Measurements from ENCODE around the gene AKAP7.
A peak's percentile ranks its signal among the peaks of the same experiment; 100 is the strongest.
"Not testable (repeated sequence)": the region's sequence is repeated elsewhere in the genome, so short reads cannot be mapped to it uniquely, and the experiment has no call there.

Gene AKAP7

GRCh38 chr6:131293472-131293911 is 158.2 kb downstream of the AKAP7 start:
- DNase-seq (ENCODE audit: low read depth), result no peak

GRCh38 chr6:131295081-131295480 is 159.8 kb downstream of the AKAP7 start:
- DNase-seq (ENCODE audit: low read depth), result no peak

GRCh38 chr6:131300826-131301225 is 165.6 kb downstream of the AKAP7 start:
- not testable (repeated sequence) for DNase-seq (ENCODE audit: low read depth)

- DNase-seq (ENCODE audit: low read depth), result no peak
Measured at GRCh38 chr6:131303338-131303930, 168.2 kb downstream of the AKAP7 start.

- DNase-seq (ENCODE audit: low read depth), result no peak
Measured at GRCh38 chr6:131305037-131305850, 170.0 kb downstream of the AKAP7 start.

- no peak for DNase-seq (ENCODE audit: low read depth)
Measured at GRCh38 chr6:131309437-131309836, 174.2 kb downstream of the AKAP7 start.

- no peak for DNase-seq (ENCODE audit: low read depth)
Measured at GRCh38 chr6:131314838-131315237, 179.6 kb downstream of the AKAP7 start.

- no peak for DNase-seq (ENCODE audit: low read depth)
Measured at GRCh38 chr6:131316654-131317053, 181.4 kb downstream of the AKAP7 start.

GRCh38 chr6:131317516-131317915 is 182.2 kb downstream of the AKAP7 start:
- peak; percentile 4 for DNase-seq (ENCODE audit: low read depth)

GRCh38 chr6:131321589-131321988 is 186.3 kb downstream of the AKAP7 start:
- no peak for DNase-seq (ENCODE audit: low read depth)

GRCh38 chr6:131322125-131322524 is 186.9 kb downstream of the AKAP7 start:
- DNase-seq (ENCODE audit: low read depth), result no peak

GRCh38 chr6:131325669-131326068 is 190.4 kb downstream of the AKAP7 start:
- DNase-seq (ENCODE audit: low read depth), result not testable (repeated sequence)

- DNase-seq (ENCODE audit: low read depth), result not testable (repeated sequence)
Measured at GRCh38 chr6:131328727-131329126, 193.5 kb downstream of the AKAP7 start.

GRCh38 chr6:131331151-131331550 is 195.9 kb downstream of the AKAP7 start:
- no peak for DNase-seq (ENCODE audit: low read depth)

GRCh38 chr6:131331873-131332781 is 196.9 kb downstream of the AKAP7 start:
- DNase-seq (ENCODE audit: low read depth), result no peak

All from GM04503 (cell line).